Ecto neural progenitor cell (in vitro differentiated cells): ENCODE results near the gene POMT2.

Source experiments
- DNase-seq: peaks from one replicate; pipeline ENCODE4 v3.0.0-alpha.2; 2018; ENCODE audit warnings: low spot score

The POMT2 gene

DNA sequence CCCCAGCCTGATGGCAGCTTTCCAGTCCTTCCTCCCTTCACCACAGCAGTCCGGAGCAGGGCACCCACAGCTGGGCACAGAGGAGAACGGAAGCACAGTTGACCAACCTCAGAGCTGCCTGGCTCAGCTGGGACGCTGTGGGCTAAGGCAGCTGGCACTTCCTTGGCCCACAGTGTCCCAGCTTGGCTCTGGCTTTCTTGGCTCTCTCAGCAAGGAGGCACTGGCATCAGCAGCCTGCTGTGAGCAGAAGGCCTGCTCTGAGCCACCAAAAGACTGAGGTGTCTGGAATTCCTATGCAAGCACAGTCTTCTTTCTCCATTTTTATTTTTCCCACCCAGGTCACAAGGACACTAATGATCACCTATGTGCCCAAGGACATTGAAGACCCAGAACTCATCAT is 82.3 kb downstream of the POMT2 start:
- no peak for DNase-seq

DNA sequence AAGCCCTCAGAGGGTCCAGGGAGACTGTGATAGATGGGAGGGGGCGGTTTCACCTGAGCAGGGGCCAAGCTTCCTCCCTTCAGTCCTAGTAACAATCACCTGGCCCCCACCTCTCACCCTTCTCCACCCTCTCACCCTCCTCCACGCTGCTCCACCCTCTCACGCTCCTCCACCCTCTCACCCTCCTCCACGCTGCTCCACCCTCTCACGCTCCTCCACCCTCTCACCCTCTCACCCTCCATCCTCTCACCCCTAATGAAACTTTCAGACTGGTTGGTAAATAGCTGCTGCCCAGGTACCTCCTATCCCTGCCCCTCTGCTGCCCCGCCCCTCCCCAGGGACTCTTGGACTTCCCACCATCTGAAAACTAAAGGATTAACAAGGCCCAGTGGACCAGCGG is 83.9 kb downstream of the POMT2 start:
- DNase-seq: no peak

DNA sequence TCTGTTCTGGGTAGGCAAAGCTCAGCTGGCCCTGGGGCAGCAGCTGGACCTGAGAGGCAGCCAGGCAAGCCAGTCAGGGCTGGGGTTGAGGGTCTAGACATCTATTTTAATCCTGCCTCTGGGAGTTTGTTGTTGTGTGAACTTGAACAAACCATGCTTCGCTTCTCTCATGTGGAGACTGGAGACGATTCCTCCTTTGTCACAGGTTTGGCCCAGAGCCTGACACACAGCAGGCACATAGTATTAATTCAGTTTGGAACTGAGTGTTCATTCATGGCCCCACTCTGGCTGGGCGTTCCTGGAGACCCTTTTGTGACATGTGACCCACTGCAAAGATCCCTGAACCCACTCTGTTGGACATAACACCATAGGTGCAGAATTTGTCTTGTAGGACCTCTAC is 89.0 kb downstream of the POMT2 start:
- no peak for DNase-seq

DNA sequence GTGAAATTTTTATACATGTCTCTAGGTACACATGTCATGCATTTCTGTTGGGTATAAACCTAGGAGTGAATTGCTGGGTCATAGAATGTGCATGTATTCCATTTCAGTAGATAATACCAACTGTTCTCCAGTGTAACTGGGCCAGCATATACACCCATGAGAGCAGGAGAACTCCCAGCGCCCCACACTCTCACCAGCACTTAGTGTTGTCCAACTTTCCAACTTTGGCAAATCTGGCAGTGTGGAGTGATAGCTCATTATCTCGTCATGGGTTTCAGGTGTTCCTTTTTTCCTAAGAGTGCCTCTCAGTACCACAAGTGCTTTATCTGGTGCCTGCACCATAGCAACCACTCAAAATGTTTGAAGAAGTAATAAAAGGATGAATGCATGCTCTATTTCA is 89.8 kb downstream of the POMT2 start:
- DNase-seq: no peak

DNA sequence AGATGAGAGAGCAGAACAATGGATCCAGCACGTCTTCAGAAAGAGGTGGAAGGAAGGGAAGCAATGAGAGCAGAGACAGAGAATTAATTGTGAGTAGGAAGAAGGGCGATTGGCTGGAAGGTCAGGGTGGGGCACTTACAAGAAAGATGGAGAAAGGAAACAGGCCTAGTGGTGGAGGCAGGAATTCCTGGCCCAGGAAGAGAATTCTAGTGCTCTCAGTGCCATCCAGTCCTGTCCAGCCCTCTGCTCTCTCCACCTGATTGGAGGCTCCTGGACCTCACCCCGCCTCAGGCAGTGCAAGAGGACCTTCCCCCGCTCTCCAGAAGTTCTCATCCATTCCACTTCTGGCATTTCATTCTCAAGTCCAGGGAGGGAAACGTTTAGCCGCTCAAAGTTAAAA is 92.6 kb downstream of the POMT2 start:
- DNase-seq: no peak

DNA sequence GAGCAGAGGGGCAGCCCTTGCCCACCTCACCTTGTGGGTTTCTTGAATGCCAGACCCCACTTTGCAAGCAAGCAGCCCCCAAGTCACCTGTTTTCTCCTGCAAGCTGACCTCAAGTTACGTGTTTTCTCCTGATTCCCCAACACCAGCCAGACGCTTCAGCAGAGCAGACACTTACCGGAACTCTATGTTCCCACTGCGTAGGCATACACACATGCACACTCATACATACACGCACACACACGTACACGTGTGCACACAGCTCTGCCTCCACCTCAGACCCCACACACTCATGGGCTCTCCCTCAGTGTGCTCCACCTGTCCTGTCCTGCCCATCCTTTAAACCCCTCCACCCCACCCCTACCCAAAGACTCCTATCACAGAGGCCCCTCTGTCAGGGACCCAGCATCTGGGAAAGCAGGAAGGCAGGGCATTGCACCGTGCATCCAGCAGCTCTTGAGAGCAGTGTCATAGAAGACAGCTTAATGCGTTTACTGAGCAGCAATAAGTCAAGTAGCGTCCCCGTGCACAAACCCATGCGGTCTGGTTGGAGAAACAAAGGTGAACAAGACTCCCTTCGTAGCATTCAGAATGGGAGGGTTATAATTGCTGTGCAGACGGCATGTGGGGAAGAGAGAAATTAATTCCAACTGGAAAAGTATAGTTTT is 94.7 kb downstream of the POMT2 start:
- DNase-seq: no peak

DNA sequence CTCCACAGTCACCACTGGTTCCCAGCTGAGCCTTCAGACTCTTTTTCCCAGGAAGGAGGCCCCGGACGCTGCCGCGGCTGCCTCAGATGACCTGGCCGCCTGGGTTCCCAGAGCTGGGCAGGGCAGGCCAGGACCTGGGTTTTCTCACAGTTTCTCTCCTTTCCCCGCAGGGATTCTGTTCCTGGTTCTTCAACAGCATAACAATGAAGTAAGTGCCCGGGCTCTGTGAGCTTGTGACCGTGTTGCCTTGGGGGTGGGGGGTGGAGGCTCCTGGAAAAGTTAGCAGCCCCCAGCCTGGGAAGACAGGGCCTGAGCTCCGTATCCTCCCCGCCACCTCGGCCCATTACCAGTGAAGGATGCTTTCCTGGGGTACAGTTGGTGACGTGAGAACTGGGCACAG is 95.4 kb downstream of the POMT2 start:
- DNase-seq: no peak
